ENCODE measurements around the gene CFAP69.

DNA sequence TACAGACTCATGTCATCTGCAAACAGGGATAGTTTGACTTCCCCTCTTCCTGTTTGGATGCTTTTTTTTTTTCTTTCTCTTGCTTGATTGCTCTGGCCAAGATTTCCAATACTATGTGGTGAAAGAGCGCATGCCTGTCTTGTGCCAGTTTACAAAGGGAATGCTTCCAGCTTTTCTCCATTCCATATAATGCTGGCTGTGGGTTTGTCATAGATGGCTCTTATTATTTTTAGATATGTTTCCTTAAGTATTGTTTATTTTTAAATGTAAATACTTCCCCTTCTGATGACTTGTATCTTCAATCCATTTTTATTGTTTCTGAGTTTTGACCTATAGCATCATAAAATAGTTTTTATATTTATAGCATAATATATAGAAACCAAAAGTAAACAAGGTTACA lies 58.3 kb downstream of the CFAP69 start:
- TF ChIP-seq SUZ12 (IDR thresholded peaks at IDR 0.05) = no peak
- no peak for TF ChIP-seq ELF4 (IDR thresholded peaks at IDR 0.05)
- no peak for TF ChIP-seq SP1 (IDR thresholded peaks at IDR 0.05)
- no peak for TF ChIP-seq FOXK2 (IDR thresholded peaks at IDR 0.05)
